HEK293 (cell line): ENCODE results near the gene PRPF38B.

Source experiments
- IKZF3 ChIP-seq: fragments of 450-650 bp; IDR thresholded peaks from 2 replicates; pipeline ENCODE4 v1.5.0; 2018; ENCODE audit warnings: missing biosample characterization, mild to moderate bottlenecking, missing genetic modification characterization, moderate library complexity
- OSR2 ChIP-seq: fragments of 450-650 bp; formaldehyde crosslinking; IDR thresholded peaks from 2 replicates; pipeline ENCODE4 v1.5.1; 2016; ENCODE audit warnings: missing biosample characterization, missing genetic modification characterization
- SALL2 ChIP-seq: fragments of 450-650 bp; formaldehyde crosslinking; IDR thresholded peaks from 2 replicates; pipeline ENCODE4 v1.5.0; 2017; ENCODE audit warnings: missing biosample characterization, mild to moderate bottlenecking, missing genetic modification characterization, borderline replicate concordance
- SETDB1 ChIP-seq: IDR thresholded peaks from one replicate; pipeline ENCODE4 v1.6.1; 2017; ENCODE audit warnings: mild to moderate bottlenecking, low read length, moderate library complexity, mixed read lengths; ENCODE audit not compliant: insufficient read length
- SP3 ChIP-seq: fragments of 450-650 bp; formaldehyde crosslinking; IDR thresholded peaks from 2 replicates; pipeline ENCODE4 v1.5.1; 2016; ENCODE audit warnings: missing biosample characterization, missing genetic modification characterization
- ZBTB7A ChIP-seq: fragments of 450-650 bp; formaldehyde crosslinking; IDR thresholded peaks from 2 replicates; pipeline ENCODE4 v1.5.1; 2016; ENCODE audit warnings: low read depth, missing biosample characterization, missing genetic modification characterization
- ZFP3 ChIP-seq: fragments of 450-650 bp; formaldehyde crosslinking; IDR thresholded peaks from 2 replicates; pipeline ENCODE4 v1.5.1; 2016; ENCODE audit warnings: low read depth, missing biosample characterization, missing genetic modification characterization
- ZNF121 ChIP-seq: fragments of 450-650 bp; formaldehyde crosslinking; IDR thresholded peaks from 2 replicates; pipeline ENCODE4 v1.5.1; 2016; ENCODE audit warnings: missing biosample characterization, missing genetic modification characterization
- ZNF274 ChIP-seq, 2 experiments: fragments of 200-500 bp in 1 of 2; fragments of 450-650 bp in 1 of 2; sonication (Bioruptor generic) in 1 of 2; formaldehyde crosslinking in 1 of 2; IDR thresholded peaks; 2 replicates each; pipeline versions ENCODE4 v1.5.1 to v1.6.1; 2014 to 2016; ENCODE audit warnings: borderline replicate concordance in 1 of 2, inconsistent platforms in 1 of 2, low read length in 1 of 2, missing biosample characterization in 1 of 2, missing genetic modification characterization in 1 of 2
- ZNF629 ChIP-seq: fragments of 450-650 bp; formaldehyde crosslinking; IDR thresholded peaks from 2 replicates; pipeline ENCODE4 v1.5.1; 2017; ENCODE audit warnings: missing biosample characterization, missing genetic modification characterization
- ZNF701 ChIP-seq: fragments of 450-650 bp; formaldehyde crosslinking; IDR thresholded peaks from 2 replicates; pipeline ENCODE4 v1.5.1; 2016; ENCODE audit warnings: missing biosample characterization, missing genetic modification characterization
- TF ChIP-seq, protein P1 (sequence below): fragments of 450-650 bp; formaldehyde crosslinking; IDR thresholded peaks from 2 replicates; pipeline ENCODE4 v1.5.1; 2016; ENCODE audit warnings: missing biosample characterization, missing genetic modification characterization
- TF ChIP-seq, protein P2 (sequence below): fragments of 450-650 bp; formaldehyde crosslinking; IDR thresholded peaks from 2 replicates; pipeline ENCODE4 v1.5.1; 2016; ENCODE audit warnings: missing biosample characterization, missing genetic modification characterization

DNA sequence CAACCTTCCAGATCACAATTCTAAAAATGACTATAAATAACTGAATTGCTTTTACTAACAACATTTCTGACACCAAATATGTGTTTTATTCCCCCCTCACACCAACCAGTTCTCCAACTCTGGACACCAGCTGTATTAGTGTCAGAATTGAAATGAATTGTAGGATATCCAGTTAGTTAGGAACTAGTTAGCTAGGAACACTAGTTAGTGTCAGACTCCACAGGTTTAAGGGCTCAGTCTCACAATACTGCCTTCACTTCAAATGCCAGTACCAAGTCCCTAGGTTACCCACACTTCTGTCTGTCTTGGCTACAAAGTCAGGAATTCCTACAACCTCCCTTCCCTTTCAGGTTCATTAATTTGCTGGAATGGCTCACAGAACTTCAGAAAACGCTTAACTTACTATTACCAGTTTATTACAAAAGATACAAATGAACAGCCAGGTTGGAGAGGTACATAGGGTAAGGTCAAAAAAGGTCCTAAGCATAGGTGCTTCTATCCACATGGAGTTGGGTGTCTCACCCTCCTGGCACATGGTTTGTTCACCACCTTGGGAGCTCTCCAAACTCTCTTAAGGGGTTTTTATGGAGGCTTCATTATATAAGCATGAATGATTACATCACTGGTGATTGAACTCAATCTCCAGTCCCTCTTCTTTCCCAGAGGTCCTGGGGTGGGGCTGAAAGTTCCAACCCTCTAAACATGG, 58.5 kb downstream of the PRPF38B start:
- TF ChIP-seq ZFP3 (tag by site-specific recombination): no peak
- no peak for TF ChIP-seq ZNF701
- TF ChIP-seq SP3 (tag by site-specific recombination): no peak
- TF ChIP-seq ZNF121 (tag by site-specific recombination): no peak
- TF ChIP-seq, protein P1, sequence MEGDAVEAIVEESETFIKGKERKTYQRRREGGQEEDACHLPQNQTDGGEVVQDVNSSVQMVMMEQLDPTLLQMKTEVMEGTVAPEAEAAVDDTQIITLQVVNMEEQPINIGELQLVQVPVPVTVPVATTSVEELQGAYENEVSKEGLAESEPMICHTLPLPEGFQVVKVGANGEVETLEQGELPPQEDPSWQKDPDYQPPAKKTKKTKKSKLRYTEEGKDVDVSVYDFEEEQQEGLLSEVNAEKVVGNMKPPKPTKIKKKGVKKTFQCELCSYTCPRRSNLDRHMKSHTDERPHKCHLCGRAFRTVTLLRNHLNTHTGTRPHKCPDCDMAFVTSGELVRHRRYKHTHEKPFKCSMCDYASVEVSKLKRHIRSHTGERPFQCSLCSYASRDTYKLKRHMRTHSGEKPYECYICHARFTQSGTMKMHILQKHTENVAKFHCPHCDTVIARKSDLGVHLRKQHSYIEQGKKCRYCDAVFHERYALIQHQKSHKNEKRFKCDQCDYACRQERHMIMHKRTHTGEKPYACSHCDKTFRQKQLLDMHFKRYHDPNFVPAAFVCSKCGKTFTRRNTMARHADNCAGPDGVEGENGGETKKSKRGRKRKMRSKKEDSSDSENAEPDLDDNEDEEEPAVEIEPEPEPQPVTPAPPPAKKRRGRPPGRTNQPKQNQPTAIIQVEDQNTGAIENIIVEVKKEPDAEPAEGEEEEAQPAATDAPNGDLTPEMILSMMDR (tag by site-specific recombination): no peak
- TF ChIP-seq SETDB1: no peak
- peak; percentile 38; the same call in 1 of the 2 replicates for TF ChIP-seq ZNF629 (tag by site-specific recombination)
- TF ChIP-seq, protein P2, sequence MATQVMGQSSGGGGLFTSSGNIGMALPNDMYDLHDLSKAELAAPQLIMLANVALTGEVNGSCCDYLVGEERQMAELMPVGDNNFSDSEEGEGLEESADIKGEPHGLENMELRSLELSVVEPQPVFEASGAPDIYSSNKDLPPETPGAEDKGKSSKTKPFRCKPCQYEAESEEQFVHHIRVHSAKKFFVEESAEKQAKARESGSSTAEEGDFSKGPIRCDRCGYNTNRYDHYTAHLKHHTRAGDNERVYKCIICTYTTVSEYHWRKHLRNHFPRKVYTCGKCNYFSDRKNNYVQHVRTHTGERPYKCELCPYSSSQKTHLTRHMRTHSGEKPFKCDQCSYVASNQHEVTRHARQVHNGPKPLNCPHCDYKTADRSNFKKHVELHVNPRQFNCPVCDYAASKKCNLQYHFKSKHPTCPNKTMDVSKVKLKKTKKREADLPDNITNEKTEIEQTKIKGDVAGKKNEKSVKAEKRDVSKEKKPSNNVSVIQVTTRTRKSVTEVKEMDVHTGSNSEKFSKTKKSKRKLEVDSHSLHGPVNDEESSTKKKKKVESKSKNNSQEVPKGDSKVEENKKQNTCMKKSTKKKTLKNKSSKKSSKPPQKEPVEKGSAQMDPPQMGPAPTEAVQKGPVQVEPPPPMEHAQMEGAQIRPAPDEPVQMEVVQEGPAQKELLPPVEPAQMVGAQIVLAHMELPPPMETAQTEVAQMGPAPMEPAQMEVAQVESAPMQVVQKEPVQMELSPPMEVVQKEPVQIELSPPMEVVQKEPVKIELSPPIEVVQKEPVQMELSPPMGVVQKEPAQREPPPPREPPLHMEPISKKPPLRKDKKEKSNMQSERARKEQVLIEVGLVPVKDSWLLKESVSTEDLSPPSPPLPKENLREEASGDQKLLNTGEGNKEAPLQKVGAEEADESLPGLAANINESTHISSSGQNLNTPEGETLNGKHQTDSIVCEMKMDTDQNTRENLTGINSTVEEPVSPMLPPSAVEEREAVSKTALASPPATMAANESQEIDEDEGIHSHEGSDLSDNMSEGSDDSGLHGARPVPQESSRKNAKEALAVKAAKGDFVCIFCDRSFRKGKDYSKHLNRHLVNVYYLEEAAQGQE: peak; percentile 78
- no peak for TF ChIP-seq SALL2 (tag by site-specific recombination)
- no peak for TF ChIP-seq OSR2 (tag by site-specific recombination)
- TF ChIP-seq ZBTB7A (tag by site-specific recombination): no peak
- TF ChIP-seq IKZF3 (tag by site-specific recombination): 0 out of 2 replicates have a peak, but pooled peaks have one; percentile 26
- TF ChIP-seq ZNF274 (IDR thresholded peaks at IDR 0.05; ENCODE audit: low read length): no peak
- no peak for TF ChIP-seq ZNF274 (tag by site-specific recombination; IDR thresholded peaks at IDR 0.05; ENCODE audit: borderline replicate concordance)
